HepG2 (cell line): ENCODE data around the gene ABCA13. TPM values are rescaled to one million over a fixed set of nuclear protein-coding genes. Genes with fewer than 3 reads are reported as not detected.

ENCODE experiments used
- ATAC-seq: fragments of 200-7000 bp; cut with Tn5 transposase; 3 replicates; pipeline ENCODE4 v1.9.1; 2020; ENCODE audit warnings: mild to moderate bottlenecking, moderate library complexity
- BruUV-seq: library from RNA; stranded (reverse); fragments of 400-500 nt; replicated peaks from 2 replicates; lab custom pipeline; 2021; lab: Mats Ljungman, UMichigan
- CTCF ChIA-PET: fragments of 300-600 bp; formaldehyde crosslinking; extraction: SDS; loops from one replicate; lab custom pipeline; 2021; ENCODE audit warnings: low total read pairs, inconsistent platforms, low intra/inter-chr PET ratio; lab: Yijun Ruan, JAX
- POLR2A ChIA-PET: fragments of 350-600 bp; sonication (Branson Sonifier 250); formaldehyde crosslinking; loops from one replicate; lab custom pipeline; 2020; ENCODE audit warnings: antibody characterized with exemption, inconsistent platforms; lab: Yijun Ruan, JAX
- DNase-seq: peaks from one replicate; pipeline ENCODE4 v3.0.0-alpha.2; 2015; ENCODE audit warnings: low spot score
- FAIRE-seq: peaks from 3 replicates; lab custom pipeline; 2011; peaks lifted over from hg19 to GRCh38; lab: Jason Lieb, UNC
- H2AFZ ChIP-seq: one replicate; pipeline ENCODE4 v1.6.1; 2011; ENCODE audit warnings: low read length, inconsistent platforms
- H3K27ac ChIP-seq: fragments of 300-600 bp; 3 replicates; pipeline ENCODE4 v1.8.0; 2011; ENCODE audit warnings: mixed run types, mild to moderate bottlenecking, mixed read lengths, low read length, inconsistent platforms; ENCODE audit not compliant: insufficient read depth; ENCODE audit errors: extremely low read length
- H3K27me3 ChIP-seq, 2 experiments: fragments of 200-600 bp in 1 of 2; 2 replicates in 1 of 2; 3 replicates in 1 of 2; pipeline versions ENCODE4 v1.6.0 to v1.8.0; 2011; ENCODE audit warnings: low read length in 2 of 2, mild to moderate bottlenecking in 2 of 2, moderate library complexity in 2 of 2, inconsistent platforms in 1 of 2; ENCODE audit not compliant: insufficient read depth in 2 of 2, control insufficient read depth in 1 of 2
- H3K36me3 ChIP-seq, 2 experiments: fragments of 200-600 bp in 1 of 2; replicated peaks in 1 of 2; 2 replicates in 1 of 2; 3 replicates in 1 of 2; pipeline versions ENCODE4 v1.5.1 to v1.8.0; 2011; ENCODE audit warnings: low read length in 2 of 2, inconsistent platforms in 1 of 2; ENCODE audit not compliant: insufficient read depth in 2 of 2, control insufficient read depth in 1 of 2
- H3K4me1 ChIP-seq: 2 replicates; pipeline ENCODE4 v1.5.1; 2012; ENCODE audit warnings: low read length, inconsistent platforms; ENCODE audit not compliant: insufficient read depth
- H3K4me2 ChIP-seq: 2 replicates; pipeline ENCODE4 v1.6.0; 2011; ENCODE audit warnings: low read depth, low read length, inconsistent platforms
- H3K4me3 ChIP-seq, 3 experiments: fragments of 200-600 bp in 1 of 3; sonication (generic), shearing (Covaris generic) in 1 of 3; replicated peaks in 1 of 3; 2 replicates each; pipeline ENCODE4 v1.5.1; 2011 to 2016; ENCODE audit warnings: low read length in 3 of 3, inconsistent platforms in 2 of 3, low read depth in 2 of 3, mild to moderate bottlenecking in 2 of 3, control low read depth in 1 of 3, mixed read lengths in 1 of 3; ENCODE audit not compliant: insufficient read depth in 1 of 3
- H3K79me2 ChIP-seq: one replicate; pipeline ENCODE4 v1.6.1; 2011; ENCODE audit warnings: low read length, inconsistent platforms; ENCODE audit not compliant: insufficient read depth
- H3K9ac ChIP-seq: 2 replicates; pipeline ENCODE4 v1.6.0; 2011; ENCODE audit warnings: mild to moderate bottlenecking, low read depth, low read length, inconsistent platforms; ENCODE audit not compliant: insufficient read depth
- H3K9me3 ChIP-seq: 2 replicates; pipeline ENCODE4 v1.5.1; 2012; ENCODE audit warnings: mild to moderate bottlenecking, low read length
- H4K20me1 ChIP-seq: 2 replicates; pipeline ENCODE4 v1.6.0; 2011; ENCODE audit warnings: inconsistent platforms, mild to moderate bottlenecking, low read length, moderate library complexity; ENCODE audit not compliant: insufficient read depth
- CEBPB ChIP-seq: IDR thresholded peaks from 2 replicates; pipeline ENCODE4 v1.6.1; 2011; ENCODE audit warnings: low read depth, low read length, improper control_type of control experiment, borderline replicate concordance
- DPF2 ChIP-seq: sonication (generic); formaldehyde crosslinking; IDR thresholded peaks from 2 replicates; pipeline ENCODE4 v1.4.0; 2020; ENCODE audit warnings: mild to moderate bottlenecking, low read depth, missing genetic modification reagents, borderline replicate concordance
- FOSL1 ChIP-seq: sonication (generic); formaldehyde crosslinking; IDR thresholded peaks from 2 replicates; pipeline ENCODE4 v1.9.0; 2021; ENCODE audit warnings: missing genetic modification reagents, borderline replicate concordance
- MAFK ChIP-seq, 2 experiments: IDR thresholded peaks in 1 of 2; conservative IDR thresholded peaks in 1 of 2; 2 replicates each; pipeline ENCODE4 v1.6.1; 2011; ENCODE audit warnings: improper control_type of control experiment in 2 of 2, low read length in 2 of 2
- SP5 ChIP-seq: IDR thresholded peaks from 2 replicates; pipeline ENCODE4 v1.6.1; 2016; ENCODE audit warnings: low read depth, borderline replicate concordance
- SRSF1 ChIP-seq: fragments of 200-400 bp; formaldehyde crosslinking; optimal IDR thresholded peaks from 2 replicates; pipeline ENCODE3; 2017; ENCODE audit warnings: mild to moderate bottlenecking, low read depth, low read length, moderate library complexity
- ZNF292 ChIP-seq: sonication (generic); formaldehyde crosslinking; IDR thresholded peaks from 2 replicates; pipeline ENCODE4 v1.8.1; 2022; ENCODE audit warnings: mild to moderate bottlenecking, low read depth, missing genetic modification reagents, borderline replicate concordance
- ZNF549 ChIP-seq: sonication (generic); formaldehyde crosslinking; IDR thresholded peaks from 2 replicates; pipeline ENCODE4 v1.5.0; 2020; ENCODE audit warnings: missing genetic modification reagents
- WGBS: methylation state at CpG from one replicate; pipeline ENCODE4 v1.1.6; 2017; ENCODE audit warnings: low lambda C conversion rate; 5-methylcytosine and 5-hydroxymethylcytosine counted together
- in situ Hi-C: cut with HindIII; loops from 2 replicates; pipeline ENCODE4 v1.10.0; 2017; ENCODE audit warnings: low pct_unique_long_range_greater_than_20kb; ENCODE audit not compliant: extremely low pct_ligation_motif_present
- intact Hi-C: fragments of 100-400 bp; cut with micrococcal nuclease; formaldehyde crosslinking; loops from one replicate; pipeline ENCODE4 v1.10.0; 2022; ENCODE audit not compliant: unreplicated experiment
- polyA plus RNA-seq, 8 experiments: library from polyadenylated mRNA; depleted of rRNA in 3 of 8; stranded (reverse) in 7 of 8; unstranded in 1 of 8; fragments of >200 nt; fragmentation: Illumina TruSeq in 4 of 8; extraction: Trizol in 4 of 8; gene quantifications; 2 replicates each; pipeline versions ENCODE4 v1.2.1 to v1.2.3, GENCODE V29; 2011 to 2016; ENCODE audit warnings: low read depth in 4 of 8, missing spikeins in 1 of 8, mixed read lengths in 1 of 8; ENCODE audit not compliant: insufficient read depth in 1 of 8
- total RNA-seq, 5 experiments: library from RNA; depleted of rRNA; stranded (reverse); fragments of >200 nt; fragmentation: Illumina TruSeq; extraction: Trizol; gene quantifications; 2 replicates each; pipeline ENCODE4 v1.2.3, GENCODE V29; 2016; ENCODE audit warnings: low read depth in 1 of 5
- TF ChIP-seq, protein P1 (sequence below): sonication (generic); formaldehyde crosslinking; IDR thresholded peaks from 2 replicates; pipeline ENCODE4 v1.9.0; 2021; ENCODE audit warnings: missing genetic modification reagents, borderline replicate concordance
- TF ChIP-seq, protein P2 (sequence below): sonication (generic); formaldehyde crosslinking; conservative IDR thresholded peaks from 2 replicates; pipeline ENCODE4 v1.4.0; 2020; ENCODE audit warnings: missing genetic modification reagents
- TF ChIP-seq, protein P3 (sequence below): IDR thresholded peaks from 2 replicates; pipeline ENCODE4 v1.6.1; 2016; ENCODE audit warnings: low read depth, missing genetic modification reagents, missing compliant biosample characterization

Gene ABCA13
- total and polyA plus RNA-seq, 2 of the 13 experiments (the other 11 are each of a cell fraction or from before 2014, with no cell fraction given): 0.03 TPM; not detected in 1

DNA sequence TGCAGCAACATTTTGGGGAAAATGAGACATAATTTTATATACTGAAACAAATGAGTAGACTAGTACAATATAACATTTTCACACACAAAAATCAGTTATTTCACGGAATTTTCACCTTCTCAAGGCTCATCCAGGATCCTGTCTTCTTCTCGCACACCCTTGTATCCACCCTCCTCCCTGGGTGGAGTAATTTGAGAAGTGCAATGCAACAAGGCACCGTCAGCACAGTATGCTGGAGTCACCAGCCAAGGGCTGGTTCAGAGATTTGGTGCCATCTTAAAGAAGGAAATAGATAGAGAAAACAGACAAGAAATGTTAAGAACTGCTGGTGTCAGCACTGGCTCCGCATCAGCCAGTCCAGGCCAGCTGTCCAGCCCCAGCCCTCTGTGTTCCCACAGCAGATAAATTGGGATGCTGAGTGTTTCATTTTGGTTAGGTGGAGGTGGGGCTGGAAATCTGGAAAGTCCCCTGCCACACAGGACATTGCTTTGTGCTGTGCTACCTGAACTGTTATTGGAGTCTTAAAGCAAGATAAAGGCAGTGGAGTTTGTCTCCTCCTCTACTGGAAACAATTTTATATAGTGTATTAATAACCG lies 176.1 kb downstream of the ABCA13 start:
- Histone ChIP-seq H3K36me3 (no peaks in the 10 kb centered on the region), H4K20me1 (no peaks in the 10 kb centered on the region), H3K4me1 (no peaks in the 10 kb centered on the region), H3K79me2 (no peaks in the 10 kb centered on the region), H3K4me3 (no peak overlapping the region), H3K27me3 (peaks cover 1 to 6% of the 10 kb centered on the region in 2 experiments; a peak in 3 of 5 replicates), H3K9ac (no peak overlapping the region), H3K9me3 (no peaks in the 10 kb centered on the region), H3K27ac (no peak overlapping the region), H2AFZ (no peak overlapping the region), H3K4me2 (no peak overlapping the region)
- intact Hi-C loops (no loop called here), in situ Hi-C loops (no loop called here)
- POLR2A ChIA-PET: no interaction called here
- no peak for FAIRE-seq
- no peak for ATAC-seq
- CTCF ChIA-PET: no interaction called here
- no TSS peak for BruUV-seq
- no peak for DNase-seq
- WGBS: 14% methylated on average over 5 of the region's 5 CpGs
- TF ChIP-seq ZNF292 (CRISPR knock-in tag) (no peak), FOSL1 (no peak), CEBPB (no peak), MAFK (conservative IDR thresholded peaks at IDR 0.05 in 1 of 2, IDR thresholded peaks at IDR 0.05 in 1 of 2; ENCODE audit: low read length in 2 of 2) (no peak), SRSF1 (no peak), DPF2 (CRISPR knock-in tag) (no peak), SP5 (CRISPR knock-in tag) (no peak), ZNF549 (CRISPR knock-in tag) (no peak)
- TF ChIP-seq, protein P1, sequence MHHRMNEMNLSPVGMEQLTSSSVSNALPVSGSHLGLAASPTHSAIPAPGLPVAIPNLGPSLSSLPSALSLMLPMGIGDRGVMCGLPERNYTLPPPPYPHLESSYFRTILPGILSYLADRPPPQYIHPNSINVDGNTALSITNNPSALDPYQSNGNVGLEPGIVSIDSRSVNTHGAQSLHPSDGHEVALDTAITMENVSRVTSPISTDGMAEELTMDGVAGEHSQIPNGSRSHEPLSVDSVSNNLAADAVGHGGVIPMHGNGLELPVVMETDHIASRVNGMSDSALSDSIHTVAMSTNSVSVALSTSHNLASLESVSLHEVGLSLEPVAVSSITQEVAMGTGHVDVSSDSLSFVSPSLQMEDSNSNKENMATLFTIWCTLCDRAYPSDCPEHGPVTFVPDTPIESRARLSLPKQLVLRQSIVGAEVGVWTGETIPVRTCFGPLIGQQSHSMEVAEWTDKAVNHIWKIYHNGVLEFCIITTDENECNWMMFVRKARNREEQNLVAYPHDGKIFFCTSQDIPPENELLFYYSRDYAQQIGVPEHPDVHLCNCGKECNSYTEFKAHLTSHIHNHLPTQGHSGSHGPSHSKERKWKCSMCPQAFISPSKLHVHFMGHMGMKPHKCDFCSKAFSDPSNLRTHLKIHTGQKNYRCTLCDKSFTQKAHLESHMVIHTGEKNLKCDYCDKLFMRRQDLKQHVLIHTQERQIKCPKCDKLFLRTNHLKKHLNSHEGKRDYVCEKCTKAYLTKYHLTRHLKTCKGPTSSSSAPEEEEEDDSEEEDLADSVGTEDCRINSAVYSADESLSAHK: no peak
- TF ChIP-seq, protein P2, sequence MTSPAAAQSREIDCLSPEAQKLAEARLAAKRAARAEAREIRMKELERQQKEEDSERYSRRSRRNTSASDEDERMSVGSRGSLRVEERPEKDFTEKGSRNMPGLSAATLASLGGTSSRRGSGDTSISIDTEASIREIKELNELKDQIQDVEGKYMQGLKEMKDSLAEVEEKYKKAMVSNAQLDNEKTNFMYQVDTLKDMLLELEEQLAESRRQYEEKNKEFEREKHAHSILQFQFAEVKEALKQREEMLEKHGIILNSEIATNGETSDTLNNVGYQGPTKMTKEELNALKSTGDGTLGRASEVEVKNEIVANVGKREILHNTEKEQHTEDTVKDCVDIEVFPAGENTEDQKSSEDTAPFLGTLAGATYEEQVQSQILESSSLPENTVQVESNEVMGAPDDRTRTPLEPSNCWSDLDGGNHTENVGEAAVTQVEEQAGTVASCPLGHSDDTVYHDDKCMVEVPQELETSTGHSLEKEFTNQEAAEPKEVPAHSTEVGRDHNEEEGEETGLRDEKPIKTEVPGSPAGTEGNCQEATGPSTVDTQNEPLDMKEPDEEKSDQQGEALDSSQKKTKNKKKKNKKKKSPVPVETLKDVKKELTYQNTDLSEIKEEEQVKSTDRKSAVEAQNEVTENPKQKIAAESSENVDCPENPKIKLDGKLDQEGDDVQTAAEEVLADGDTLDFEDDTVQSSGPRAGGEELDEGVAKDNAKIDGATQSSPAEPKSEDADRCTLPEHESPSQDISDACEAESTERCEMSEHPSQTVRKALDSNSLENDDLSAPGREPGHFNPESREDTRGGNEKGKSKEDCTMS (CRISPR knock-in tag): no peak
- TF ChIP-seq, protein P3, sequence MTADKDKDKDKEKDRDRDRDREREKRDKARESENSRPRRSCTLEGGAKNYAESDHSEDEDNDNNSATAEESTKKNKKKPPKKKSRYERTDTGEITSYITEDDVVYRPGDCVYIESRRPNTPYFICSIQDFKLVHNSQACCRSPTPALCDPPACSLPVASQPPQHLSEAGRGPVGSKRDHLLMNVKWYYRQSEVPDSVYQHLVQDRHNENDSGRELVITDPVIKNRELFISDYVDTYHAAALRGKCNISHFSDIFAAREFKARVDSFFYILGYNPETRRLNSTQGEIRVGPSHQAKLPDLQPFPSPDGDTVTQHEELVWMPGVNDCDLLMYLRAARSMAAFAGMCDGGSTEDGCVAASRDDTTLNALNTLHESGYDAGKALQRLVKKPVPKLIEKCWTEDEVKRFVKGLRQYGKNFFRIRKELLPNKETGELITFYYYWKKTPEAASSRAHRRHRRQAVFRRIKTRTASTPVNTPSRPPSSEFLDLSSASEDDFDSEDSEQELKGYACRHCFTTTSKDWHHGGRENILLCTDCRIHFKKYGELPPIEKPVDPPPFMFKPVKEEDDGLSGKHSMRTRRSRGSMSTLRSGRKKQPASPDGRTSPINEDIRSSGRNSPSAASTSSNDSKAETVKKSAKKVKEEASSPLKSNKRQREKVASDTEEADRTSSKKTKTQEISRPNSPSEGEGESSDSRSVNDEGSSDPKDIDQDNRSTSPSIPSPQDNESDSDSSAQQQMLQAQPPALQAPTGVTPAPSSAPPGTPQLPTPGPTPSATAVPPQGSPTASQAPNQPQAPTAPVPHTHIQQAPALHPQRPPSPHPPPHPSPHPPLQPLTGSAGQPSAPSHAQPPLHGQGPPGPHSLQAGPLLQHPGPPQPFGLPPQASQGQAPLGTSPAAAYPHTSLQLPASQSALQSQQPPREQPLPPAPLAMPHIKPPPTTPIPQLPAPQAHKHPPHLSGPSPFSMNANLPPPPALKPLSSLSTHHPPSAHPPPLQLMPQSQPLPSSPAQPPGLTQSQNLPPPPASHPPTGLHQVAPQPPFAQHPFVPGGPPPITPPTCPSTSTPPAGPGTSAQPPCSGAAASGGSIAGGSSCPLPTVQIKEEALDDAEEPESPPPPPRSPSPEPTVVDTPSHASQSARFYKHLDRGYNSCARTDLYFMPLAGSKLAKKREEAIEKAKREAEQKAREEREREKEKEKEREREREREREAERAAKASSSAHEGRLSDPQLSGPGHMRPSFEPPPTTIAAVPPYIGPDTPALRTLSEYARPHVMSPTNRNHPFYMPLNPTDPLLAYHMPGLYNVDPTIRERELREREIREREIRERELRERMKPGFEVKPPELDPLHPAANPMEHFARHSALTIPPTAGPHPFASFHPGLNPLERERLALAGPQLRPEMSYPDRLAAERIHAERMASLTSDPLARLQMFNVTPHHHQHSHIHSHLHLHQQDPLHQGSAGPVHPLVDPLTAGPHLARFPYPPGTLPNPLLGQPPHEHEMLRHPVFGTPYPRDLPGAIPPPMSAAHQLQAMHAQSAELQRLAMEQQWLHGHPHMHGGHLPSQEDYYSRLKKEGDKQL (CRISPR knock-in tag): no peak
